HG02943 (cell line): ENCODE results near the gene HDHD5.
"Not testable (repeated sequence)": the region's sequence is repeated elsewhere in the genome, so short reads cannot be mapped to it uniquely, and the experiment has no call there.

Source experiments
- ATAC-seq: cut with Tn5 transposase; IDR thresholded peaks from one replicate; pipeline ENCODE4 v1.9.1; 2021; ENCODE audit warnings: mild to moderate bottlenecking, low read depth, moderate library complexity; ENCODE audit not compliant: unreplicated experiment

Gene HDHD5

GRCh38 chr22:17158176-17158567 is 905 bp downstream of the HDHD5 start:
- ATAC-seq = no peak

GRCh38 chr22:17157714-17158113 is 1.4 kb downstream of the HDHD5 start:
- no peak for ATAC-seq

GRCh38 chr22:17155941-17156340 is 3.1 kb downstream of the HDHD5 start:
- no peak for ATAC-seq

- ATAC-seq = no peak
Observed at GRCh38 chr22:17152971-17153370, 6.1 kb downstream of the HDHD5 start.

DNA sequence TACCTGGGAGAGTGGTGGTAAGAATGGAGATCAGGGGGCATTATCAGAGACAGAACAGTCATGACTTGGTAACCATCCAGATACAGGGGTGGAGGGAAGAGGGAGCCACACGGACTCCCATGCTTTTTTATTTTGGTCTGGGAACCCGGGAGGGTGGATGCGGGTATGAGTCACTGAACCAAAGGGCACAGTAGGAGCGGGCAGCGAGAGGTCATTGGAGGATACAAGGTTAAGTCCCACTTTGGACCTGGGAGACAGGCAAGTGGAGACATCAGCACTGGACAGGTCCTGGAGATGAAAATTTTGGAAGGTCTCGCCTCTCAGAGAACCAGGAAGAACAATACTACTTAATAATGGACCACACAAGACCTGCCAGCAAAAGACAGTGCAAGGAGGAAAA is 6.7 kb downstream of the HDHD5 start:
- ATAC-seq = no peak

- ATAC-seq = no peak
Observed at GRCh38 chr22:17149076-17149815, 9.8 kb downstream of the HDHD5 start.

DNA sequence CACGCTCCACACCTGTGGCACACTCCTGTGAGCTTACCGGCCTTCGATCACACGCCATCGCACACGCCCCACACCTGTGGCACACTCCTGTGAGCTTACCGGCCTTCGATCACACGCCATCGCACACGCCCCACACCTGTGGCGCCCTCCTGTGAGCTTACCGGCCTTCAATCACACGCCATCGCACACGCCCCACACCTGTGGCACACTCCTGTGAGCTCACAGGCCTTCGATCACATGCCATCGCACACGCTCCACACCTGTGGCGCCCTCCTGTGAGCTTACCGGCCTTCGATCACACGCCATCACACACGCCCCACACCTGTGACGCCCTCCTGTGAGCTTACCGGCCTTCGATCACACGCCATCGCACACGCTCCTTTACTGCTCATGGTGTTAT is 11.6 kb downstream of the HDHD5 start:
- ATAC-seq = not testable (repeated sequence)

DNA sequence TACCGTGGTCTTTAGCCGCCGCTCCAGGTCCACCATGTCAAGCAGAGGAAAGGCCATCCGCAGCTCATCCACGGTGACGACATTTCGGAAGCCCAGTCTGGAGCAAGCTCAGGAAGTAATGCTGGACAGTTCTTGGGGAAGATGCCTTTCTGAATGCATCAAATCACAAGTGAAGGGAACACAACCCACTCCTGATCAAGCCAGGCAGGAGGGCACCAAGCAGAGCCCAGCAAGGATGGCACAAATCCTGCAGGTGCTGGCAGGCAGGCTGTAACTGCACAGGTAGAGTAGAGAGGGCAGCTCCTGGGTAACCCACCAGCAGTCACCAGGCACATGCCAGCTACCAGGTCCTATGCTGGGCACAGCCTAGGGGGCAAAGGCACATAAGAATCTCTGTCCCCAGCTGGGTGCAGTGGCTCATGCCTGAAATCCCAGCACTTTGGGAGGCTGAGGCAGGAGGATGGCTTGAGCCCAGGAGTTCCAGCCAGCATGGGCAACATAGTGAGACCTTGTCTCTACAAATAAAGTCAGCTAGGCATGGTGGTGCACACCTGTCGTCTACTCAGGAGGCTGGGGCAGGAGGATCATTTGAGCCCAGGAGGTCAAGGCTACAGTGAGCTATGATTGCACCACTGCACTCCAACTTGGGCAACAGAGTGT is 13.9 kb downstream of the HDHD5 start:
- ATAC-seq = no peak

DNA sequence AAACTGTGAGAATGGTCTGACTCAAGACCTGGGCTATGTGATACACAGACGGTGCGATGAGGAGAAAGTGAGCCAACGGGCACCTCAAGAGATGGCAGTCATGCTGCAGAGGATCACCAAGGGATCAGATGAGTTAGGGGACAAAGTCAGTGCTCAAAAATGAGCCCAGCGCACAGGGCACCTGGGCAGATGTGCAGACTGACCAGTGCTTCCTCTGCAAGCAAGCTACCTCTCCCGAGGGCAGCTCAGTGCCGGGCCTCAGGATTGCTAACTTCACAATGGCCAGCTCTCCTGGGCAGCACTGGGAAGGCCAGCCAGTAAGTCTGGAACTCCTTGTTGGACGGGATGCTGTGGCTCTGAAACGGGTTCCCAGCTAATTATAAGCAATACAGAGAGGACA is 15.3 kb downstream of the HDHD5 start:
- no peak for ATAC-seq

- ATAC-seq = no peak
Observed at GRCh38 chr22:17143101-17143500, 16.0 kb downstream of the HDHD5 start.

DNA sequence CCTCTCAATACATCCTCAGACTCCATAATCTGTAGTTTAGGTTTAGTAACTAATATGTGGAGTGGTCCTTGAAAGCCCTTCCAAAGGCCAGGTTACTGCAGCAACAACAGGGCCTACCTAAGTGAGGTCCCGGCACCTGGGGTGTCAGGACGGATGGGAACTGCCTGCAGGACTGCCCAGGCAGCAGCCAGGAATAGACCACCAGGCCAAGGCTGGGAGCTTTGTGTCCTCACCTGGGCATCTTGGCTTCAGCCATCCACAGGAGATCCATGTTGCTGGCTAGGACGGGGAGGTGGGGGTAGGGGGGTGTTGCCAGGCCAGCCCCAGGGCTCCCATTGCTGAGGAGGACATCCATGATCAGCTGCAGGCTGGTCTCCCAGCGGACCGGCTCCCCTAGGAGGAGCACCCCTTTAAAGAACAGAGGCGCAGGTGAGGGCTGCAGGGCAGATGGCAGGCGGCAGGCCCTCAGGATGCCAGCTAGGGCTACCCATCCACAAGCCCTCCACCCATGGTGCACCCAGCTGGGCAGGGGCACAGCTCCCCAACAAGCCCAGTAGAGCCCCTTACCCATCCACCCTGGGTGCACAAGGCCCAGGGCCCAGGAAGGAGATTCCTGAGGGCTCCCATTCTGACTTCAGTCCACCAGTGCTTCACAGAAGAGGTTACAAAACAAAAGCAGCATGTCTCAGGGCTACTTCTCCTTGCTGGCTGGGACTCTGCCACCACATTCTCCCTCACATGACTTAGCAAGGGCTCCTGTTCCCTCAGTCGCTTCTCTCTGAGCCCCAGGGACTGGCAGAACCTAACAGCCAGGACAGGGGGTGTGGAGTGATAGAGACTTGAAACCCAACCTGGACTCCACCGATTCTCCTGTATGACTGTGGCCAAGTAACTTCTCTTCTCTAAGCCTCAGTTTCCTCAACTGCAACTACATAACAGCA is 18.0 kb downstream of the HDHD5 start:
- ATAC-seq = no peak

DNA sequence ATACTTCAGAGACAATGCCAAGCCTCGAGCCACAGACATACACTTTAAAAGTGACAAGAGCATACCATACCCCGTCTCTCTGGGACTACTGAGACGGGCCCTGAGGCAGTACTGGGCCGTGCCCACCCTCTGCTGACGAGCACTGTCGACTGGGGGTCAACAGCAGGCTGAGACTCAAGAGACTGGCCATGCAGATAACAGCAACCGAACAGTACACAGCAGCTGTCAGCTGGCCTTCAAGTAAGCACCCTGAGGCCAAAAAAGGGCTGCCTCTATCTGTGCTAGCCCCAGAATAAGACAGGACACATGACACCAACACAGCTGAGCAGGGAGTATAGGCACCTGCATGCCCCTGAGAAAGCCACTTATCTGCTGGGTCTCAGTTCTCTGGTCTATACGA is 19.1 kb downstream of the HDHD5 start:
- no peak for ATAC-seq

DNA sequence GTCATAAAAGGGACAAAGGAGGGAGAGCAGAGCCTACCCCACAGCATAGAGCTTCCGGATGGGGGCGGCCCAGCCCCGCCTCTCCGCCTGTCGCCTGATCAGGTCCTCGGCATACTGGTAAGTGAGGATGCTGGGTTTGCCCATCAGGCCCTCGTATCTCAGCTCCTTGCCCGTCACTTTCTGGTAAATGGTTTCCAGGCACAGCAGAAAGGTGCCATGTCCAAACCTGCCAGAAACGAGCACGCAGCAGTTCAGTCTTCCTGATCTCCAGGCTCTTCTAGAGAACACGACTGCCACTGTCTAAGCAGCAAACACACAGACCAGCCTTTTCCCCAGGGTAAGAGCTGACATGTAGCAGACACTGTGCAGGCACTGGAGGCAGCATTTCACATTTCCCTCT is 20.6 kb downstream of the HDHD5 start:
- ATAC-seq = no peak

DNA sequence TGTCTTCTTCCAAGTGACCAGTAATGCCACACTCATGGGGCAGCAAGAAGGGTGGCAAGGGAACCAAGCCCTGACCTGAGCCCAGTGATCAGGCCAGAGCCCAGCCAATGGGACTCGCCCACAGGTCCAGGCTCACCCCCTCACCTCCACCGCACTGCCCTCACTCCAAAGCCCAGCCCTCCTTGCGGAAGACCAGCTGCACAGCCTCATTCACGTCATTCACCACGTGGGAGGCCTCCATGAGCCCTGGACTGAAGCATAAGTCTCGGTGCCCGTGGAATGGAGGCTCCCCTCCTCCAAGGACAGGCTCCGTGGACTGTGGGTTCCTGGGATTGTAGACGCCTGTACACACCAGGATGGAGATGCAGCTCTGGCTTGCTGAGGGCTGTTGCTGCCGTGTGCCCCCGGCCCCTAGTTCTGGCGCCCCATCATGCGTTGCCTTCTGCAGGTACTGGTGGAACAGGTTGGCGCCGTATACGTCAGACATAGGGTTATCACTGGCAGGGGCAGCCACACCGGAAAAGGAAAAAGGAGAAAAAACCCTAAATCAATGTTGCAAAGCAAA is 21.1 kb downstream of the HDHD5 start:
- ATAC-seq = no peak

- ATAC-seq = no peak
Observed at GRCh38 chr22:17137170-17137569, 21.9 kb downstream of the HDHD5 start.

- no peak for ATAC-seq
Observed at GRCh38 chr22:17135153-17135760, 23.8 kb downstream of the HDHD5 start.

- ATAC-seq = no peak
Observed at GRCh38 chr22:17133137-17133536, 25.9 kb downstream of the HDHD5 start.

DNA sequence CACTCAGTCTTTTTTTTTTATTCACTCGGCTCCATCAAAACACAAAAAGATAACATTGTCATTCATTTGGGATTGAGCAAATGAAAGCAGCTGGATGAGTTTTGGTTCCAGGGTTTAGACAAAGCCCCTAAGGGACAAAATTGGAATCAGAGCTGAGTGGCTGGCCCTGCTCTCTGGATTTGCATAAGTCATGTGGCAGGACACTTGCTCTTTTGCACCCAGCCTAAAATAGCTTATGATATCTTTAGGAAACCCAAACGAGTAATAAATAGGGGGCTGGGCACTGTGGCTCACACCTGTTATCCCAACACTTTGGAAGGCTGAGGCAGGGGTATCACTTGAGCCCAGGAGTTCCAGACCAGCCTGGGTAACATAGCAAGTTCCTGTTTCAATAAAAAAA is 27.0 kb downstream of the HDHD5 start:
- ATAC-seq = no peak

- no peak for ATAC-seq
Observed at GRCh38 chr22:17131686-17132085, 27.4 kb downstream of the HDHD5 start.

DNA sequence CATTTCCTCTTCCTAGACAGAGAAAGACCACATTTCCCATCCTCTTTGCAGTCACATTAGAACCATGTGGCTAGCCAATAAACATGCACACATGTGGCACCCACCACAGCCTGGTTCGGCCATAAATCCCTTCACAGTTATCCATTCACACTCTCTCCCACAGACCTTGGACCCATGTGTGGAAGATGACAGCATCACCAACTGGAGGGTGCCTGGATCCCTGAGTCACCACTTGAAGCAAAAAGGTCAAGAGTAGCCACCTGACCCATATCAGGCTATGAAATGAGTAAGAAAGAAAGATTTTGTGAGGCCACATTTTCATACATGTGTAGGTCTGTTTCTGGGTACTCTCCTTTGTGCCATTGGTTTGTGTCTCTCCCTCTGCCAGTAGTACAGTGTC is 28.9 kb downstream of the HDHD5 start:
- ATAC-seq = no peak
